Right ventricle myocardium superior (tissue), 1 donor: ENCODE measurements around the gene MOB2. TPM values are rescaled to one million over a fixed set of nuclear protein-coding genes. Genes with fewer than 3 reads are reported as not detected.
"Not testable (repeated sequence)": the region's sequence is repeated elsewhere in the genome, so short reads cannot be mapped to it uniquely, and the experiment has no call there.

Experiments used
- ATAC-seq: fragments of 200-7000 bp; cut with Tn5 transposase; one replicate; pipeline ENCODE4 v1.9.1; 2020; ENCODE audit warnings: mild to moderate bottlenecking; ENCODE audit not compliant: poor library complexity
- DNase-seq: peaks from one replicate; pipeline ENCODE4 v3.0.0-alpha.2; 2020
- intact Hi-C: fragments of 100-400 bp; cut with DNase I; formaldehyde crosslinking; loops from one replicate; pipeline ENCODE4 v1.11.2; 2022
- total RNA-seq: library from RNA; stranded (reverse); fragmentation: NEBNext Ultra II Directional; extraction: Animal tissue kit (Norgen Biotek cat#: 25700); gene quantifications from one replicate; pipeline ENCODE4 v1.2.1, GENCODE V29; 2021
- donor health status: DM: no; HTN: yes; CAD: no; lungs with severe emphysema.

The MOB2 gene
- total RNA-seq, 1 donor from 2014 or later = 46.1 TPM

DNA sequence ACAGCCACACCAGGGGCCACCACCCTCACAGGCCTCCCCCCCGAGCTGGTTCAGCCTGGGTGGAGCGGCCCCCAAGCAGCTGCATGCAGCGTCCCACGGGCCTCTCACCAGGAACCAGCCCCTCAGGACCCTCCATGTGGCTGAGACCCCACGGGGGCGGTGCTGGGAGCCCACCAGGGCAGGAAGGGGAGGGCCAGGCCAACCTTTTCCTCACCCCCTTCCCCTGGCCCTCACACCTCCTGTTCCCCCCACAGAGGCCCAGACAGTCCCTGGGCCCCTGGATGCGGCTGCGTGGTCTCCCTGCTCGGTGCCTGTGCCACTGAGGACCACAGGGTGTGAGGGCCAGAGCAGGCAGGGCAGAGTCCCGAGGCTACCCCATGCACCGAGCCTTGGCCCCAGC lies 46.5 kb downstream of the MOB2 start:
- ATAC-seq = no peak
- intact Hi-C loops = no loop called here
- DNase-seq = no peak

- ATAC-seq = no peak
- DNase-seq = no peak
- intact Hi-C loops = no loop called here
Observed at GRCh38 chr11:1439341-1439740, 47.2 kb downstream of the MOB2 start.

- no peak for ATAC-seq
- intact Hi-C loops = no loop called here
- DNase-seq = no peak
Observed at GRCh38 chr11:1438967-1439330, 47.6 kb downstream of the MOB2 start.

GRCh38 chr11:1438261-1438966 lies 48.2 kb downstream of the MOB2 start:
- intact Hi-C loops = no loop called here
- ATAC-seq (peak; percentile 16), DNase-seq (no peak)

- ATAC-seq = peak; percentile 95
- intact Hi-C loops = no loop called here
- DNase-seq = peak; percentile 83
Observed at GRCh38 chr11:1437500-1437899, 49.1 kb downstream of the MOB2 start.

DNA sequence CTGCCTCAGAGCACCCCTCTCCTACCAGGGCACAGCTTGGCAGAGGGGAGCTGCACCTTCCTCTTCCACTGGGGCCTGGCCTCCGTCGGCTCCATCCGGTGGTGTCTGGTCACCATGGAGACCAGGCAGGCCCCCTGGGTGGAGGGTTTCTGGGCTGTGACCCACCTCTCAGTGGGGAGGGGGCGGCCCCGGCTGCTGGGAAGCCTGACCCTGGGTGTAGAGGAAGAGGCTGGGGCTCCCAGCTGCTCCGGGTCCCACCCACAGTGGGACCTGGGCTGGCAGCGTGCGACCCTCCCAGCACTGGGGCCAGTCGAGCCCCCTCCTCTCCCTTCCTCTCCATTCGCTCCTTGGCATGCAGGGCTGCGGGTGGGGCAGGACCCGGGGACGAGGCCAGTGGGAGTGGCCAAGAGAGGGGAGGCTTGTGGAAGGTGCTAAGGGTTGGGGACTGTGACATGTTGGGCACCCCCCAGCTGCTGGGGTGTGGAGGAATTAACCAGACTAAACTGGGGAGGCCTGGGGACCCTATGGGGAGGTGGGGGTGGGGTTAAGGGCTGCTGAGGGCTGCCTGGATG lies 50.0 kb downstream of the MOB2 start:
- ATAC-seq = no peak
- DNase-seq = no peak
- intact Hi-C loops = no loop called here

DNA sequence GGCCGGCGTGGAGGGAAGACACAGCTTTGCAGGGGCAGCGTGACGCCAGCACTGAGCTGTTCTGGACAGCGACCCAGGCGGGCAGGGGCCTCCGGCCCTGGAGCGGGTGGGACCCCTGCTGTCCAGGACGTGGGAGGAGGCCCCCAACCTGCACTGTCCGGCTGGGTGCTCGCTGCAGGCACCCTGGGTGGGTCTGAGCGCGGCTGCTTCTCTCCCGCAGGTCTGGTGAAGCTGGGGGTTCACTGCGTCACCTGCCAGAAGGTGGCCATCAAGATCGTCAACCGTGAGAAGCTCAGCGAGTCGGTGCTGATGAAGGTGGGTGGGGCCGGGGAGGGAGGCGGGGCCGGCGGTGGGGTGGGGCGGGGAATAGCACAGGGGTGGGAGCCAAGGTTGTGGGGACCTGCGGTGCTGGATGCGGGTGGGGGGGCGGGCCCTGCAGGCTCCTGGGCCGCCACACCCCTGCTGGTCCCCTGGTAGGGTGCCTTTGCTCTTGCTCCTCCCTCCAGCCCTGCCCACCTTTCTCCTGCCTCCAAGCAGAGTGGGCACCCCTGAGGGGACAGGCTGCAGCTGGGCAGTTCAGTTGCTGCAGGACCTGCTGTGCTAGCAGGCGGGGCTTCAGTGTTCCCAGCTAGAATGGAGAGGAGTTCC lies 50.6 kb downstream of the MOB2 start:
- intact Hi-C loops = no loop called here
- DNase-seq (no peak), ATAC-seq (no peak)

GRCh38 chr11:1435479-1435819 lies 51.1 kb downstream of the MOB2 start:
- ATAC-seq, intact Hi-C loops, DNase-seq: not testable (repeated sequence)

DNA sequence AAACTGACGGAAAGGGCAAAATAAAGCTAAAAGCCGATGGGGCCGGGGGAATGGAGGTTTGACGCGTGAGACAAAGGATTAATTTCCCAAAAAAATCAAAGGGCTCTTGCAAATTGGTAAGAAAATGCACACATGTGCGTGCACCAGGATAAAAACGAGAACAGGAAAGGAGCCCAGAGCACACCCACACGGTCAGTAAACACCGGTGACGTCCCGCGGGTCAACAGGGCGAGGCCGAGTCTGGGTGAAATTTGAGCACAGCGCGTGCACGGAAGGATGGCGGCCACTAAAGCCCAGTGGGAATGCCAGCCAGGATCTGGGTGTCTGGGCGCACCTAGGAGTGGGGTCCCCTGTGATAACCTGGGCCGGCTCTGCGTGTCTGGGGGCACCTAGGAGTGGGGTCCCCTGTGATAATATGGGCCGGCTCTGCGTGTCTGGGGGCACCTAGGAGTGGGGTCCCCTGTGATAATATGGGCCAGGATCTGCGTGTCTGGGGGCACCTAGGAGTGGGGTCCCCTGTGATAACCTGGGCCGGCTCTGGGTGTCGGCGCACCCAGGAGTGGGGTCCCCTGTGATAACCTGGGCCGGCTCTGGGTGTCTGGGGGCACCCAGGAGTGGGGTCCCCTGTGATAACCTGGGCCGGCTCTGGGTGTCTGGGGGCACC lies 52.5 kb downstream of the MOB2 start:
- no peak for DNase-seq

DNA sequence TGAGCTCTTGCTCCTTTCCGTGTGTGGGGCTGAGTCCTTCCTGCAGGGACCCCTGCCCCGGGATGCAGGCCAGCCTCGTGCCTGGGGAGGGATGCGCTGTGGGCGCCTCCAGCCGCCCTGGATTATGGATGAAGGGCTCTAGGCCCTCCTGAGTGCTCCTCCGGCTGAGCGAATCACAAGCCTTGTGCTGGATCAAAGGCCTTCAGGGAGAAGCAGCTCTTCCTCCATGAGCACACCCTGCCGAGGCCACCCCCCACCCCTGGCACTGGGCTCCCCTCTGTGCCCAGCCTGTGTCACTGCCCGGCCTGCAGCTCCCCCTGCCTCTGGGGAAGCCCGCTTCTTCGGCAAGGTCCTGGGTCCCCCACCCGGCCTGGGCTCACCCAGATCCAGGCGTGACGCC lies 53.0 kb downstream of the MOB2 start:
- ATAC-seq (no peak), DNase-seq (no peak)
- intact Hi-C loops = no loop called here

More for the DNA sequence above, 52.5 kb downstream of the MOB2 start:
- intact Hi-C loops = no loop called here
- ATAC-seq = no peak

DNA sequence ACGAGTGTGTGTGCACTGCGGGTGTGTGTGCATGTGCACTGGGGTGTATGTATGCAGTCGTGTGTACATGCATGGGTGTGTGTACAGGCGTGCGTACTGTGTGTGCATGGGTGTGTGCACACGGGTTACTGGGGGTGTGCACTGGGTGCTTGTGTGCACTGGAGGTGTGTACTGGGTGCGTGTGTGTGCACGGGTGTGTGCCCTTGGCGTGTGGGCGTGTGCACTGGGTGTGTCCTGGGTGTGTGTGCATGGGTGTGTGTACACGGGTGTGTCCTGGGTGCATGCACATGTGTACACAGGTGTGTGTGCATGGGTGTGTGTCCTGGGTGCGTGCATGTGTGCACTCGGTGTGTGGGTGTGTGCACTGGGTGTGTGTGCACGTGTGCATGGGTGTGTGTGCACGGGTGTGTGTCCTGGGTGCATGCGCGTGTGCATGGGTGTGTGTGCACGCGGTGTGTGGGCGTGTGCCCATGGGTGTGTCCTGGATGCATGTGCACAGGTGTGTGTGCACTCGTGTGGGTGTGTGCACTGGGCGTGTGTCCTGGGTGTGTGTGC lies 57.7 kb downstream of the MOB2 start:
- intact Hi-C loops = no loop called here
- no peak for ATAC-seq
- DNase-seq = no peak

DNA sequence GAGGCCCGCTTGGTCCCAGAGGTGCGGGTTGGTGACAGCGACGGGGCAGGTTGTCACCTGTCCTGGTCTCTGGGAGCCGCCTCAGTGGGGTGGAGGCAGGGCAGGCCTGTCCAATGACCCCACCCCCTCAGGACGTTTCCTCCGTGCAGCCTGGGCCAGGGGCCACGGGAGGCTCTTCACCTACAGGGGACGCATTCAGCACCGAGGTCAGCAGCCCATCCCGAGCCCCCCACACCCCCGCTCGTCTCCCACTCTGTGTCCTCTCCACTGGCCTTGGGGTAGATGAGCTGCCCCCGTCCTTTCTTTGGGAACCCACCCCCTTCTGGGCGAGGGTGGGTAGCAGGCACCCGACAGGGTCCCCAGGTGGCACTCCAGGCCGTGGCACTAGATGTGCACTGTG lies 61.1 kb downstream of the MOB2 start:
- intact Hi-C loops = no loop called here
- DNase-seq (no peak), ATAC-seq (no peak)

DNA sequence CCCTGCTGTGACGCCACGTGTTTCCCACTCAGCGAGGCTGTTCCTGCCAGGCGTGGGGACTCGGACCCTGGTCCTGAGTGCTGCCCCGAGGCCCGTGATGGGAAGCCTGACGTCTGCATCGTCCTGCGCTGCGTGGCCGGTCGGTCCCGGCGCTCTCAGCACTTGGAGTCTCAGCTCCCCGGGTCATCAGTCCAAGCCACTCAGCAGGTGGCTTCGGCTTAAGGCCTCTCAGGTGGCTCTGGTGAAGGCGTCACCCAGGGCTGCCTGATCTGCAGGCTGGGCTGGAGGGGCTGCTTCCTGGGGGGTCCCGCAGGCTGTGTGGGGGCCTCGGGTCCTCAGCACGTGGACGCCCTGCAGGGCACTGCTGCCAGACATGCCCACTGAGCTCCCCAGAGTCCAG lies 61.6 kb downstream of the MOB2 start:
- ATAC-seq = no peak
- no peak for DNase-seq
- intact Hi-C loops = no loop called here

GRCh38 chr11:1423406-1423805 lies 63.2 kb downstream of the MOB2 start:
- intact Hi-C loops, DNase-seq, ATAC-seq: not testable (repeated sequence)

DNA sequence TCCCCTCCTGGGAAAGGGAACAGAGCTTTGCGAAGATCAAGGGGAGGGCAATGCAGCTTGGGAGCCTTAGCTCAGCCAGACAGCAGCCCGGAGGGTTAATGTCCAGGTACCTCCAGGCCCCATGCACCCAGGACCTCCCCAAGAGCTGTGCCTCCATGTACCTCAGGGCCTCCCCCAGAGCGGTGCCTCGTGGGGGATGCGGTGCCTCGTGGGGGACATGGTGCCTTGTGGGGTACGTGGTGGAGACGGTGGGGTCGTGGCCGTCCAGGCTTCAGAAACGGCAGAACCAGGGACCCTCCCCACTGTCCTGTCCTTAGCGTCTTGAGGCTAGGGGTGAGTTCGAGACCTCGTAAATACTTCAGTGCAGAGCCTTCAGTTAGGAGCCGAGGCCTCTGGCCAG lies 63.6 kb downstream of the MOB2 start:
- ATAC-seq (no peak), DNase-seq (no peak)
- intact Hi-C loops = no loop called here

GRCh38 chr11:1422481-1422880 lies 64.1 kb downstream of the MOB2 start:
- DNase-seq (no peak), ATAC-seq (no peak)
- intact Hi-C loops = no loop called here

GRCh38 chr11:1421291-1421690 lies 65.3 kb downstream of the MOB2 start:
- no peak for ATAC-seq
- DNase-seq = no peak
- intact Hi-C loops = no loop called here

- intact Hi-C loops = no loop called here
- ATAC-seq (no peak), DNase-seq (no peak)
Observed at GRCh38 chr11:1419811-1420210, 66.8 kb downstream of the MOB2 start.
